ENCODE data around the gene NCKAP5.

DNA sequence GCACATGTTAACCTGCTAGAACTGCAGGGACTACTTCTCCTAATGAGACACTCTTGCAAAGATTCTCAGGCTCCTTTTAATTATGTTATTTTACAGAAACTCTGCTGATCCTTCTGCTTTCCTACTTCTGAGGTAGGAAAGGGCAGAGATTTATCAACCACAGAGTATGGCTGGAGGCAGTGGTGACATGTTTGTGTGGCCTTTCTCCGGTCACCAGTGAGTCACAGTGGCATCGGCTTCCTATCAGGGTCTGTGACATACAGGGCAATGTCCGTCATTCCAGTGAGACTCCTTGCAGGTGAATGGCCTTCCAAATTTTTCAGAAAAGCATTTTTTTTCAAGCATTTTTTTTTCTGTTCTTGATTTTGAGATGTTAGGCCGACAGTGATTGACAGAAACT is 717.6 kb downstream of the NCKAP5 start:
- TF ChIP-seq TBP (CRISPR knock-in tag; IDR thresholded peaks at IDR 0.05), result no peak
- TF ChIP-seq ESRRA (CRISPR knock-in tag; IDR thresholded peaks at IDR 0.05; ENCODE audit: low read depth), result no peak

Data from HepG2 (cell line).